NCI-H1436 (cell line): ENCODE measurements around the gene TCF7.

Source experiments
- DNase-seq: peaks from one replicate; lab custom pipeline; 2025; lab: John Stamatoyannopoulos, UW

The TCF7 gene

GRCh38 chr5:134113363-134113889 lies 1.1 kb upstream of the TCF7 start:
- DNase-seq, result no peak

GRCh38 chr5:134114886-134115805 lies 665 bp downstream of the TCF7 start:
- DNase-seq, result no peak

DNA sequence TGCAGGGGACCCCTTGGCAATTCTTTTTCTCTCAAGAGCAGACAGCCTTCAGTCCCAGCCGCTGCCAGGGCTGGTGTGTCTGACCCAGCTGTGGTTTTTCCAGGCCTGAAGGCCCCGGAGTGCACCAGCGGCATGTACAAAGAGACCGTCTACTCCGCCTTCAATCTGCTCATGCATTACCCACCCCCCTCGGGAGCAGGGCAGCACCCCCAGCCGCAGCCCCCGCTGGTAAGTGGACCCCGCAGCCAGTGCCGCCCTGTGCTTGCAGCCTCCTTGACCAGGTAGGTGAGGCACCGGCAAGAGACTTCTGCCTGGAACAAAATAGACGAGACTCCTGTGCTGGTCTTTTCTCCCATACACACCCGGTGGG lies 1.3 kb downstream of the TCF7 start:
- DNase-seq, result no peak

GRCh38 chr5:134116286-134116685 lies 1.8 kb downstream of the TCF7 start:
- DNase-seq, result no peak

- DNase-seq, result no peak
These were observed 2.6 kb downstream of the TCF7 start for GRCh38 chr5:134116789-134117761.

GRCh38 chr5:134118212-134118835 lies 3.8 kb downstream of the TCF7 start:
- no peak for DNase-seq

DNA sequence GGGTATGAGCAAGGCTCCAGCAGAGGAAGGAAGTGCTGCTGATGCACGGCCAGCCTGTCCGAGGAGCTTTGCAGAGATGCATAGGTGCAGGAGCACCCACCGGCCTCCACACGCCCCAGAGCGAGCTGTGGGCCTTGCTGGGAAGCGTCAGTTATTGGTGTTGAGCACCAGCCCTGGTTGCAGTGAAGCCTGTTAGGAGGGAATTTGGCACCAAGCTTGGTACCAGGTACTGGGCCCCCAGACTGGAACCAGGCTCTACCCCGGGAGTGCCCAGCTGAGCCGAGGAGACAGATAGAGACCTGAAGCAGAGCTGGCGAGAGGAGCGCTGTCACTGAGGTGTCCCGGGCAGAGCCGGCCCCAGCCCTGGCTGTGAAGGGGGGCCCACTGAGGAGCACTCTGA lies 5.2 kb downstream of the TCF7 start:
- no peak for DNase-seq

DNA sequence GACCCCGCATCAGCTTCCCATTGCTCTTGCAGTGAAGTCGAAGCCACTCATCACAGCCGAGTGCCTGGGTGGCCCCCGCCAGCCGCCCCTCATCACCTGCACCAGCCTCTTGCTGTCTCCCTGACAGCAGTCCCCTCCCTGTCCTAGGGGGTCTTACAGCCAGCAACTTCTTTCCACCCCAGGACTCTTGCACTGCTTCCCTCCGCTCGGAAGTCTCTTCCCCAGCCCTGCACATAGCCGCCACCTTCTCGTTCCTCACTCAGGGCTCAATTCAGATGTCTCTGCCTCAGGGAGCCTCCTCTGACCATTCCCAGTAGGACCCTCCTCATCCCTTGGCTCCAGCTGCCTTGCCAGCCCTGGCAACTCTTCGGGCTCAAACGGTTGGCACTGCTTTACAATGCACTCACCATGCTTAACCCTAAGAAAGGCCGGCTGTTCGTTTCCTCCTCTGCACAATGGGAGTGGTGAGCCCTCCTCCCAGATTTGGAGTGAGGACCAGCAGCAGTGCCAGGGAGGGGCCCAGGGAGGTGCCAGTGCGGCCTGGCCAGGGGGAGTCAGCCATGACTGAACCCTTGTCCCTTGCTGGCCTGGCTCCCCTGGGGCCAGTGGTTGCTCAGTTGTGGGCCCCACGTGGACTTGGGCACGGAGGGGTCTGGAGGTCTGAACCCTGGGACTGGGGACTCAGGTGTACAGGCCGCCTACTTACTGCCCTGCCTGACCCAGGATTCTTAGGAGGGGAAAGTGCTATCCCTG lies 6.1 kb downstream of the TCF7 start:
- DNase-seq, result no peak

GRCh38 chr5:134122530-134122929 lies 8.0 kb downstream of the TCF7 start:
- no peak for DNase-seq

DNA sequence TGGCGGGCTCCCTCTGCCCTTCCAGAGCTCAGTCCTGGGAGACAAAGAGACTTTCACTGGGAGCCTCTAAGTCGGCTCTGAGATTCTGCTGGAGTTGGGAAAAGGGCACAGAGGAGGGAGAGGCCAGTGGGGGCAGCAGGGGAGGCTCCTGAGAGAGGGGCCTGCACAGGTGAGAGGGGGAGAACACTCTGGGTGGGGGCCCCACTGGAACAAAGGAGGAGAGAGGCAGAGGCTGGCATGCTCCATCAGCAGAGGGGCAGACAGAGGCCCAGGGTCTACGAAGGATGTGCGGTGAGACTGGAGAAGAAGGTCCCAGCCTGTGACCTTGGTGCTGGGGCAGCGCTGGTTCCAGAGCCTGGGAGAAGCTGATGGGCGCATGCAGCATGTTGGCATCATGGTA lies 8.9 kb downstream of the TCF7 start:
- DNase-seq, result no peak

GRCh38 chr5:134124289-134125038 lies 10.0 kb downstream of the TCF7 start:
- DNase-seq, result no peak

- no peak for DNase-seq
These were observed 10.8 kb downstream of the TCF7 start for GRCh38 chr5:134125039-134126015.

GRCh38 chr5:134127376-134127861 lies 12.9 kb downstream of the TCF7 start:
- DNase-seq, result no peak

- DNase-seq, result no peak
These were observed 13.6 kb downstream of the TCF7 start for GRCh38 chr5:134127988-134128647.

GRCh38 chr5:134128648-134128995 lies 14.1 kb downstream of the TCF7 start:
- DNase-seq, result no peak

- DNase-seq, result no peak
These were observed 15.1 kb downstream of the TCF7 start for GRCh38 chr5:134129411-134130238.

- DNase-seq, result no peak
These were observed 15.9 kb downstream of the TCF7 start for GRCh38 chr5:134130239-134130945.
